MCF 10A (cell line): ENCODE data around the gene KANK4. TPM values are rescaled to one million over a fixed set of nuclear protein-coding genes. Genes with fewer than 3 reads are reported as not detected.

Experiments
- BruUV-seq: library from RNA; stranded (reverse); fragments of 400-500 nt; replicated peaks from 2 replicates; lab custom pipeline; 2021; lab: Mats Ljungman, UMichigan
- CTCF ChIA-PET: fragments of 300-600 bp; sonication (Branson Sonifier 250); formaldehyde crosslinking; extraction: SDS; loops from one replicate; lab custom pipeline; 2021; ENCODE audit warnings: antibody characterized with exemption, inconsistent platforms; lab: Yijun Ruan, JAX
- POLR2A ChIA-PET: fragments of 300-600, 350-650 bp; sonication (Branson Sonifier 250); formaldehyde crosslinking; extraction: SDS; loops from one replicate; lab custom pipeline; 2020; ENCODE audit warnings: antibody characterized with exemption, inconsistent platforms; lab: Yijun Ruan, JAX
- DNase-seq: peaks from one replicate; pipeline ENCODE4 v3.0.0-alpha.2; 2018; ENCODE audit not compliant: unreplicated experiment
- H3K27ac Mint-ChIP-seq: one replicate; pipeline ENCODE4 v1.8.0; 2022; ENCODE audit warnings: mild to moderate bottlenecking, low read depth, mixed read lengths; ENCODE audit not compliant: unreplicated experiment
- H3K27me3 Mint-ChIP-seq: one replicate; pipeline ENCODE4 v1.8.0; 2022; ENCODE audit warnings: mixed read lengths; ENCODE audit not compliant: insufficient read depth, unreplicated experiment
- H3K36me3 Mint-ChIP-seq: one replicate; pipeline ENCODE4 v1.8.0; 2022; ENCODE audit warnings: mild to moderate bottlenecking, moderate library complexity, mixed read lengths; ENCODE audit not compliant: insufficient read depth, unreplicated experiment
- H3K4me1 Mint-ChIP-seq: one replicate; pipeline ENCODE4 v1.8.0; 2022; ENCODE audit warnings: mixed read lengths; ENCODE audit not compliant: insufficient read depth, unreplicated experiment
- H3K4me3 Mint-ChIP-seq: one replicate; pipeline ENCODE4 v1.8.0; 2022; ENCODE audit warnings: mild to moderate bottlenecking, moderate library complexity, mixed read lengths; ENCODE audit not compliant: unreplicated experiment
- H3K9me3 Mint-ChIP-seq: one replicate; pipeline ENCODE4 v1.8.0; 2022; ENCODE audit warnings: mixed read lengths; ENCODE audit not compliant: unreplicated experiment
- intact Hi-C: fragments of 100-400 bp; cut with micrococcal nuclease; formaldehyde crosslinking; loops from 2 replicates; pipeline ENCODE4 v1.14.1; 2022
- total RNA-seq: library from RNA; stranded (reverse); gene quantifications from 2 replicates; pipeline ENCODE4 v1.2.3, GENCODE V29; 2022
- TF ChIP-seq, protein P1 (sequence below): fragments of 200-600 bp; IDR thresholded peaks from one replicate; pipeline ENCODE4 v1.8.0; 2022; ENCODE audit warnings: antibody characterized with exemption, mild to moderate bottlenecking; ENCODE audit not compliant: unreplicated experiment

KANK4 gene
- total RNA-seq, 1 experiment from 2014 or later = 0.51 TPM

DNA sequence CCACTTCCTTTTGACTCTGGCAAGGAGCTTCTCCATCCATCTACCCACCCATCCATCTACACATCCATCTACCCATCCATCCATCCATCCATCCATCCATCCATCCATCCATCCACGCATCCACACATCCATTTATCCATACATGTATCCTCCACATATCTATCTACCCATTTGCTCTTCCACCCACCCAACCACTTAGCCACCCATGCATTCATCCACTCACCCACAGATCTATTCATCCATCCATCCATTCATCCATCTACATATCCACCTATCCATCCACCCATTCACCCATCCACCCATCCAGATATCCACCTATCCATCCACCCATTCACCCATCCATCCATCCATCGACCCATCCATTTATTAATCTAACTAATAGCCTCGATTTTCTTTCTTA lies 23.0 kb upstream of the KANK4 start:
- POLR2A ChIA-PET = interaction anchor here (0.5 kb wide), 1 partner anchor 22 kb away, joined by 3 read pairs; no protein-coding TSS in a partner anchor
- Mint-ChIP-seq H3K36me3 (no peaks in the 10 kb centered on the region), H3K9me3 (no peaks in the 10 kb centered on the region), H3K27ac (no peak overlapping the region), H3K4me3 (no peak overlapping the region), H3K4me1 (peaks cover 6% of the 10 kb centered on the region), H3K27me3 (no peaks in the 10 kb centered on the region)
- CTCF ChIA-PET = interaction anchor here (0.6 kb wide), 1 partner anchor 211 kb away, joined by 3 read pairs; no protein-coding TSS in a partner anchor
- no peak for DNase-seq
- intact Hi-C loops = no loop called here
- TF ChIP-seq, protein P1, sequence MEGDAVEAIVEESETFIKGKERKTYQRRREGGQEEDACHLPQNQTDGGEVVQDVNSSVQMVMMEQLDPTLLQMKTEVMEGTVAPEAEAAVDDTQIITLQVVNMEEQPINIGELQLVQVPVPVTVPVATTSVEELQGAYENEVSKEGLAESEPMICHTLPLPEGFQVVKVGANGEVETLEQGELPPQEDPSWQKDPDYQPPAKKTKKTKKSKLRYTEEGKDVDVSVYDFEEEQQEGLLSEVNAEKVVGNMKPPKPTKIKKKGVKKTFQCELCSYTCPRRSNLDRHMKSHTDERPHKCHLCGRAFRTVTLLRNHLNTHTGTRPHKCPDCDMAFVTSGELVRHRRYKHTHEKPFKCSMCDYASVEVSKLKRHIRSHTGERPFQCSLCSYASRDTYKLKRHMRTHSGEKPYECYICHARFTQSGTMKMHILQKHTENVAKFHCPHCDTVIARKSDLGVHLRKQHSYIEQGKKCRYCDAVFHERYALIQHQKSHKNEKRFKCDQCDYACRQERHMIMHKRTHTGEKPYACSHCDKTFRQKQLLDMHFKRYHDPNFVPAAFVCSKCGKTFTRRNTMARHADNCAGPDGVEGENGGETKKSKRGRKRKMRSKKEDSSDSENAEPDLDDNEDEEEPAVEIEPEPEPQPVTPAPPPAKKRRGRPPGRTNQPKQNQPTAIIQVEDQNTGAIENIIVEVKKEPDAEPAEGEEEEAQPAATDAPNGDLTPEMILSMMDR = no peak
- BruUV-seq = no TSS peak

DNA sequence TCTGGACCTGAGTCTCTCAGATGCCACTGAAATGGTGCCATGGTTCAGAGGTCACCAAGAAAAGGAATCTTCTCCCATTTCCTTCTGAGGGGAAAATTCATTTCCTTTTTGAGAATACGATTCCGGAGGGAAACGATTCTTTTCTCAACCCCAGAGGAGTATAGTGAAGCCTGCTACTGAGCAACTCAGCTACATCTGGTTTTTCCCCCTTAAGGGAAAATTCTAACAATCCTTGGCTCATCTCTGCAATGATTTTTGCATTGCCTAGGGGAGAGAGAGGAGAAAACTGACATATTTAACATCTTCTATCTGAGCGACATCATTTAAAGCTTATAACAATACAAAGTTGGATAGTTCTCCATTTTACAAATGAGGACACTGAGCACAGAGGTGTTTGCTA lies 22.4 kb upstream of the KANK4 start:
- no peak for DNase-seq
- no peak overlapping the region for H3K27ac Mint-ChIP-seq

DNA sequence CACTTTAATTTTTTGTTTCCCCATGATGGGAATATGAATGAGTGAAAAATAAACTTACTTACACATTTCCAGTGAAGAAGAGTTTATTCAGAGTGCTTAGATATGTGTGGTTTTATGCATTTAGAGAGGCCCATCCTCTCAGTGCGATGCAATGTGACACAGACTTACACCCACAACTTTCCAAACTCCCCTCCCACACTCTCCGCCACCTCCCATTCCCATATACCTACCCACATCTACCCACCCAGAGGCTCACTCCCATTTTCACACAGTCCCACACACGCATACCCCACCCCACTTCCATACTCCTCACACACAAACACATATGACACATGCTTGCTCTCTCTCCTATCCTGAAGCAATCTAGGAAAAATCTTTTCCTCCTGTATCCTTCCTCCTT lies 21.9 kb upstream of the KANK4 start:
- H3K4me3 Mint-ChIP-seq = no peak overlapping the region
- H3K9me3 Mint-ChIP-seq = no peaks in the 10 kb centered on the region
- TF ChIP-seq, protein P1 = no peak
- peaks cover 6% of the 10 kb centered on the region for H3K4me1 Mint-ChIP-seq
- no TSS peak for BruUV-seq
- H3K36me3 Mint-ChIP-seq = no peaks in the 10 kb centered on the region
- ChIA-PET POLR2A (no interaction called here), CTCF (no interaction called here)
- H3K27ac Mint-ChIP-seq = no peak overlapping the region
- H3K27me3 Mint-ChIP-seq = no peaks in the 10 kb centered on the region
- DNase-seq = no peak
- intact Hi-C loops = no loop called here

More for the DNA sequence above, 22.4 kb upstream of the KANK4 start:
- no peaks in the 10 kb centered on the region for H3K9me3 Mint-ChIP-seq
- ChIA-PET CTCF (no interaction called here), POLR2A (interaction anchor here (0.5 kb wide), 1 partner anchor 22 kb away, joined by 3 read pairs; no protein-coding TSS in a partner anchor)
- H3K4me1 Mint-ChIP-seq = peaks cover 6% of the 10 kb centered on the region
- BruUV-seq = no TSS peak
- H3K36me3 Mint-ChIP-seq = no peaks in the 10 kb centered on the region
- TF ChIP-seq, protein P1 = no peak
- H3K4me3 Mint-ChIP-seq = no peak overlapping the region
- H3K27me3 Mint-ChIP-seq = no peaks in the 10 kb centered on the region
- intact Hi-C loops = no loop called here

DNA sequence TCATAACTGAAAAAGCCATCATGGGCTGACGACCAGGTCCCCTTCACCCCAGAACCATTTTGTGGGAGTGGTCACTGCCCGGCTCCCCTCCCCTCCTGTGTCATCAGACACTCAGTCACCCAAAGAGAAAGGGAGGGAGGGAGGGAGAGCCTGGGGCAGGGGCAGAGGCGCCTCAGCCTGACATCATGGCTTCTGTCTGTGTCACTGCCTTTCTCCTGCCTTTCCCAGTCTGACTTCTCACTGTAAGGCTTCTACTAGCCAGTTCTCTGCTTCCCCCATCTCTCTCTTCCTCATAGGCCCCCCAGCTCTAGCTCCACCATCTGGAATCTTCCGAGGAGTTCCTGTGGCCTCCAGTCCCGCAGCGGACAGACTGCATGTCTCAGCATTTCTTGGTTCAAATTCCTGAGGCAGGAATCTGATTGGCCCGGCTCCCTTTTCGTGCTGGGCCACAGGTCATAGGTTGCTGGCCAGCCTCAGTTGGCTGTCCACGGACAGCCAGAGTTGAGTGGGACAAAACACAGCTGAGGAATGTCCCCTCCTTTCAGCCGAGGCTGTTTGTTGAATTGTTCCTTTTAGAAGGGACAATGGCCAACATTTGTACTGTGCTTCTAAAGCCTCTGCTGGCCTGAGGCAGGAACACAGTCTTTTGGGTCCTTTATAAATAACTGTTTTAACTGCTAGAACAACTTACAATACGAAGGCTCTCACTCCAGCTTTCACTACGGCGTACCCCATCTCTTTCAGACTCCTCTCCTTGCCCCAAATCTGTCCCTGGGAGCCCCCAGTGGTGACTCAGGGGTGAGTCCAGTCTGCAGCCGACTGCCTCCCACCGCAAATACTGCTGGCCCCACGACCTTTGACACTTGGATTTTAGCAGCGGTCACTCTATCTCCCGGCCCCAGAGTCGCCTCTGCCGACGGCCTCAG lies 18.7 kb upstream of the KANK4 start:
- POLR2A ChIA-PET = no interaction called here
- H3K9me3 Mint-ChIP-seq = no peaks in the 10 kb centered on the region
- intact Hi-C loops = no loop called here
- no TSS peak for BruUV-seq
- H3K4me1 Mint-ChIP-seq = peaks cover 6% of the 10 kb centered on the region
- H3K36me3 Mint-ChIP-seq = no peaks in the 10 kb centered on the region
- H3K27ac Mint-ChIP-seq = no peak overlapping the region
- no peaks in the 10 kb centered on the region for H3K27me3 Mint-ChIP-seq
- H3K4me3 Mint-ChIP-seq = no peak overlapping the region
- no peak for DNase-seq
- TF ChIP-seq, protein P1 = no peak
- CTCF ChIA-PET = interaction anchor here (0.5 kb wide), 1 partner anchor 19 kb away, joined by 3 read pairs; the partner anchor contains the start of gene KANK4
